ENCODE measurements around the gene TXK.

Gene TXK

GRCh38 chr4:48153791-48154550 lies 19.9 kb upstream of the TXK start:
- TF ChIP-seq CTCF (IDR thresholded peaks at IDR 0.05; ENCODE audit: low read depth, low read length), result no peak
- no peak overlapping the region for H3K4me3 ChIP-seq (ENCODE audit: low read depth, low read length)

GRCh38 chr4:48152259-48152658 lies 18.2 kb upstream of the TXK start:
- H3K4me3 ChIP-seq (ENCODE audit: low read depth, low read length), result no peak overlapping the region
- TF ChIP-seq CTCF (IDR thresholded peaks at IDR 0.05; ENCODE audit: low read depth, low read length), result no peak

- no peak for TF ChIP-seq CTCF (IDR thresholded peaks at IDR 0.05; ENCODE audit: low read depth, low read length)
- no peak overlapping the region for H3K4me3 ChIP-seq (ENCODE audit: low read depth, low read length)
Measured at GRCh38 chr4:48149827-48150370, 15.8 kb upstream of the TXK start.

- no peak for TF ChIP-seq CTCF (IDR thresholded peaks at IDR 0.05; ENCODE audit: low read depth, low read length)
- no peak overlapping the region for H3K4me3 ChIP-seq (ENCODE audit: low read depth, low read length)
Measured at GRCh38 chr4:48147621-48148020, 13.6 kb upstream of the TXK start.

GRCh38 chr4:48141048-48141447 lies 7.0 kb upstream of the TXK start:
- no peak overlapping the region for H3K4me3 ChIP-seq (ENCODE audit: low read depth, low read length)
- TF ChIP-seq CTCF (IDR thresholded peaks at IDR 0.05; ENCODE audit: low read depth, low read length), result 0 out of 2 replicates have a peak, but pooled peaks have one; percentile 4

- TF ChIP-seq CTCF (IDR thresholded peaks at IDR 0.05; ENCODE audit: low read depth, low read length), result no peak
- no peak overlapping the region for H3K4me3 ChIP-seq (ENCODE audit: low read depth, low read length)
Measured at GRCh38 chr4:48139691-48140090, 5.6 kb upstream of the TXK start.

- no peak for TF ChIP-seq CTCF (IDR thresholded peaks at IDR 0.05; ENCODE audit: low read depth, low read length)
- H3K4me3 ChIP-seq (ENCODE audit: low read depth, low read length), result no peak overlapping the region
Measured at GRCh38 chr4:48138936-48139335, 4.9 kb upstream of the TXK start.
